Activated CD8-positive, alpha-beta T cell treated with anti-CD3 and anti-CD28 coated beads for 36 hours (primary cell): ENCODE results near the gene GRAMD4. TPM values are rescaled to one million over a fixed set of nuclear protein-coding genes. Genes with fewer than 3 reads are reported as not detected.

ENCODE experiments used
- ATAC-seq: fragments of 200-7000 bp; cut with Tn5 transposase; one replicate; pipeline ENCODE4 v1.10.0; 2021; ENCODE audit warnings: mild to moderate bottlenecking, moderate library complexity
- CTCF ChIA-PET: fragments of 350-600 bp; sonication (Branson Sonifier 250); formaldehyde crosslinking; loops from one replicate; lab custom pipeline; 2021; ENCODE audit warnings: antibody characterized with exemption; lab: Charles Lee
- POLR2A ChIA-PET: fragments of 350-600 bp; sonication (Branson Sonifier 250); formaldehyde crosslinking; loops from one replicate; lab custom pipeline; 2021; ENCODE audit warnings: antibody characterized with exemption; lab: Charles Lee
- DNase-seq: peaks from one replicate; pipeline ENCODE4 v3.0.0-alpha.2; 2020
- H3K27ac Mint-ChIP-seq: one replicate; pipeline ENCODE4 v1.8.0; 2021; ENCODE audit warnings: mild to moderate bottlenecking, mixed read lengths
- H3K27me3 Mint-ChIP-seq: one replicate; pipeline ENCODE4 v1.8.0; 2021; ENCODE audit warnings: mixed read lengths
- H3K36me3 Mint-ChIP-seq: one replicate; pipeline ENCODE4 v1.8.0; 2021; ENCODE audit warnings: low read depth, mixed read lengths
- H3K4me1 Mint-ChIP-seq: one replicate; pipeline ENCODE4 v1.8.0; 2021; ENCODE audit warnings: low read depth, mixed read lengths
- H3K4me3 Mint-ChIP-seq: one replicate; pipeline ENCODE4 v1.8.0; 2021; ENCODE audit warnings: mild to moderate bottlenecking, moderate library complexity, mixed read lengths
- H3K9me3 Mint-ChIP-seq: one replicate; pipeline ENCODE4 v1.8.0; 2021; ENCODE audit warnings: mixed read lengths
- CTCF ChIP-seq: fragments of 200-600 bp; IDR thresholded peaks from one replicate; pipeline ENCODE4 v1.8.0; 2022; ENCODE audit warnings: antibody characterized with exemption, mild to moderate bottlenecking
- intact Hi-C: fragments of 100-400 bp; cut with micrococcal nuclease; formaldehyde crosslinking; loops from one replicate; pipeline ENCODE4 v1.10.0; 2022
- total RNA-seq, 2 experiments: library from RNA; stranded (reverse); gene quantifications; one replicate each; pipeline ENCODE4 v1.2.3, GENCODE V29; 2021

Gene GRAMD4
- total RNA-seq, 2 experiments from 2014 or later, result 26.9 to 28.1 TPM

GRCh38 chr22:46654426-46654825, 34.2 kb downstream of the GRAMD4 start:
- CTCF ChIA-PET, result no interaction called here
- no peak overlapping the region for H3K4me3 Mint-ChIP-seq
- peak overlapping the region; percentile 73 for H3K27ac Mint-ChIP-seq
- intact Hi-C loops, result no loop called here
- no peaks in the 10 kb centered on the region for H3K27me3 Mint-ChIP-seq
- peaks cover 27% of the 10 kb centered on the region for H3K4me1 Mint-ChIP-seq
- ATAC-seq, result no peak
- DNase-seq, result no peak
- POLR2A ChIA-PET, result no interaction called here
- H3K36me3 Mint-ChIP-seq, result peaks cover 2% of the 10 kb centered on the region
- TF ChIP-seq CTCF, result no peak
- H3K9me3 Mint-ChIP-seq, result no peaks in the 10 kb centered on the region

GRCh38 chr22:46654927-46655595, 34.9 kb downstream of the GRAMD4 start:
- ATAC-seq, result no peak
- no peaks in the 10 kb centered on the region for H3K27me3 Mint-ChIP-seq

GRCh38 chr22:46655861-46656608, 35.8 kb downstream of the GRAMD4 start:
- TF ChIP-seq CTCF, result no peak
- DNase-seq, result no peak
- Mint-ChIP-seq H3K4me3 (no peak overlapping the region), H3K27ac (no peak overlapping the region), H3K36me3 (peaks cover 2% of the 10 kb centered on the region), H3K4me1 (peaks cover 40% of the 10 kb centered on the region), H3K9me3 (no peaks in the 10 kb centered on the region), H3K27me3 (no peaks in the 10 kb centered on the region)
- CTCF ChIA-PET, result interaction anchor here (1.2 kb wide), 1 partner anchor 75 kb away, joined by 3 read pairs; no protein-coding TSS in a partner anchor
- POLR2A ChIA-PET, result interaction anchor here (0.9 kb wide), 1 partner anchor 15 kb away, joined by 3 read pairs; no protein-coding TSS in a partner anchor
- ATAC-seq, result no peak
- intact Hi-C loops, result no loop called here

More at GRCh38 chr22:46654927-46655595, 34.9 kb downstream of the GRAMD4 start:
- TF ChIP-seq CTCF, result no peak
- peak overlapping the region; percentile 73 for H3K27ac Mint-ChIP-seq
- intact Hi-C loops, result no loop called here
- peaks cover 30% of the 10 kb centered on the region for H3K4me1 Mint-ChIP-seq
- POLR2A ChIA-PET, result no interaction called here
- no peak overlapping the region for H3K4me3 Mint-ChIP-seq
- DNase-seq, result no peak
- CTCF ChIA-PET, result interaction anchor here (1.2 kb wide), 1 partner anchor 76 kb away, joined by 3 read pairs; no protein-coding TSS in a partner anchor
- H3K9me3 Mint-ChIP-seq, result no peaks in the 10 kb centered on the region
- H3K36me3 Mint-ChIP-seq, result peaks cover 2% of the 10 kb centered on the region

- no peaks in the 10 kb centered on the region for H3K9me3 Mint-ChIP-seq
Observed at GRCh38 chr22:46656856-46657654, 36.9 kb downstream of the GRAMD4 start.

More at GRCh38 chr22:46656856-46657654, 36.9 kb downstream of the GRAMD4 start:
- ChIA-PET POLR2A (interaction anchor here (0.9 to 1.2 kb wide), 2 partner anchors 14 to 17 kb away, joined by 3 read pairs; no protein-coding TSS in a partner anchor), CTCF (no interaction called here)
- ATAC-seq (no peak), DNase-seq (no peak)
- H3K27ac Mint-ChIP-seq, result no peak overlapping the region
- intact Hi-C loops, result no loop called here
- TF ChIP-seq CTCF, result no peak
- H3K27me3 Mint-ChIP-seq, result no peaks in the 10 kb centered on the region
- H3K4me3 Mint-ChIP-seq, result no peak overlapping the region
- H3K36me3 Mint-ChIP-seq, result peaks cover 2% of the 10 kb centered on the region
- peaks cover 40% of the 10 kb centered on the region for H3K4me1 Mint-ChIP-seq
